HL-60 (cell line): ENCODE data around the gene SERPINB2.
A peak's percentile ranks its signal among the peaks of the same experiment; 100 is the strongest.

Experiments used
- DNase-seq, 2 experiments: peaks; one replicate each; pipeline ENCODE4 v3.0.0-alpha.2; 2010 to 2020; ENCODE audit warnings: low read depth in 1 of 2, low spot score in 1 of 2
- H3K27ac ChIP-seq: fragments of 250-450 bp; sonication (Bioruptor Pico); replicated peaks from 2 replicates; pipeline ENCODE4 v1.5.1; 2020; ENCODE audit warnings: mild to moderate bottlenecking, moderate library complexity
- H3K27me3 ChIP-seq: fragments of 250-450 bp; sonication (Bioruptor Pico); 2 replicates; pipeline ENCODE4 v1.5.1; 2021; ENCODE audit warnings: mild to moderate bottlenecking, moderate library complexity; ENCODE audit not compliant: insufficient read depth, poor library complexity, severe bottlenecking
- H3K4me3 ChIP-seq: replicated peaks from 2 replicates; pipeline ENCODE4 v1.5.1; 2011; ENCODE audit warnings: mild to moderate bottlenecking, control low read depth, low read length; ENCODE audit not compliant: insufficient read depth
- CTCF ChIP-seq: IDR thresholded peaks from one replicate; pipeline ENCODE4 v1.5.1; 2011; ENCODE audit warnings: low read length, control low read depth, inconsistent platforms; ENCODE audit not compliant: insufficient read depth
- GABPA ChIP-seq: IDR thresholded peaks from 2 replicates; pipeline ENCODE4 v1.6.1; 2012; ENCODE audit warnings: low read depth
- POLR2AphosphoS5 ChIP-seq: IDR thresholded peaks from 2 replicates; pipeline ENCODE4 v1.6.1; 2012; ENCODE audit warnings: low read depth
- REST ChIP-seq: IDR thresholded peaks from 2 replicates; pipeline ENCODE4 v1.6.1; 2012; ENCODE audit warnings: low read depth; ENCODE audit not compliant: insufficient replicate concordance
- SPI1 ChIP-seq: IDR thresholded peaks from 2 replicates; pipeline ENCODE4 v1.6.1; 2012; ENCODE audit warnings: low read depth, mild to moderate bottlenecking, borderline replicate concordance

The SERPINB2 gene

GRCh38 chr18:63883617-63884016, 3.9 kb upstream of the SERPINB2 start:
- Histone ChIP-seq H3K27me3 (no peaks in the 10 kb centered on the region), H3K27ac (no peak overlapping the region), H3K4me3 (no peak overlapping the region)
- DNase-seq, result peak in 1 of 2 experiments; percentile 65
- TF ChIP-seq SPI1 (no peak), CTCF (no peak), REST (no peak), POLR2AphosphoS5 (no peak), GABPA (no peak)

- Histone ChIP-seq H3K27me3 (no peaks in the 10 kb centered on the region), H3K27ac (peak overlapping the region; percentile 85), H3K4me3 (peak overlapping the region; percentile 53)
- DNase-seq, result peak in 1 of 2 experiments; percentile 74
- TF ChIP-seq REST (no peak), CTCF (no peak), SPI1 (no peak), POLR2AphosphoS5 (no peak), GABPA (no peak)
These were observed 1.1 kb downstream of the SERPINB2 start for GRCh38 chr18:63888470-63889190.

- Histone ChIP-seq H3K27ac (peak overlapping the region; percentile 85), H3K27me3 (no peaks in the 10 kb centered on the region), H3K4me3 (peak overlapping the region; percentile 53)
- DNase-seq, result peak; percentile 73 to 87
- TF ChIP-seq SPI1 (peak; percentile 99), CTCF (no peak)
These were observed 2.1 kb downstream of the SERPINB2 start for GRCh38 chr18:63889626-63890025.
